Neural crest cell (in vitro differentiated cells): ENCODE measurements around the gene CDHR2. TPM values are rescaled to one million over a fixed set of nuclear protein-coding genes. Genes with fewer than 3 reads are reported as not detected.

ENCODE experiments used
- DNase-seq: peaks from one replicate; pipeline ENCODE4 v3.0.0; 2021; ENCODE audit warnings: low read depth, mixed read lengths, low spot score
- H3K27ac Mint-ChIP-seq: one replicate; pipeline ENCODE4 v1.8.0; 2021; ENCODE audit warnings: mild to moderate bottlenecking, mixed read lengths; ENCODE audit not compliant: unreplicated experiment
- H3K27me3 Mint-ChIP-seq: 2 replicates; pipeline ENCODE4 v1.8.0; 2021; ENCODE audit warnings: low read depth, mild to moderate bottlenecking, mixed read lengths
- H3K36me3 Mint-ChIP-seq: 2 replicates; pipeline ENCODE4 v1.8.0; 2021; ENCODE audit warnings: low read depth, mild to moderate bottlenecking, mixed read lengths
- H3K4me1 Mint-ChIP-seq: 2 replicates; pipeline ENCODE4 v1.8.0; 2021; ENCODE audit warnings: mixed read lengths
- H3K4me3 Mint-ChIP-seq: one replicate; pipeline ENCODE4 v1.8.0; 2021; ENCODE audit warnings: mild to moderate bottlenecking, mixed read lengths
- H3K9me3 Mint-ChIP-seq: 2 replicates; pipeline ENCODE4 v1.8.0; 2021; ENCODE audit warnings: mixed read lengths
- total RNA-seq: library from RNA; stranded (reverse); gene quantifications from 2 replicates; pipeline ENCODE4 v1.2.1, GENCODE V29; 2021
- TF ChIP-seq, protein P1 (sequence below): fragments of 200-600 bp; sonication (generic); conservative IDR thresholded peaks from 2 replicates; pipeline ENCODE4 v1.5.0; 2021; ENCODE audit warnings: antibody characterized with exemption, mild to moderate bottlenecking

Gene CDHR2
- total RNA-seq, 1 donor from 2014 or later, result not detected

DNA sequence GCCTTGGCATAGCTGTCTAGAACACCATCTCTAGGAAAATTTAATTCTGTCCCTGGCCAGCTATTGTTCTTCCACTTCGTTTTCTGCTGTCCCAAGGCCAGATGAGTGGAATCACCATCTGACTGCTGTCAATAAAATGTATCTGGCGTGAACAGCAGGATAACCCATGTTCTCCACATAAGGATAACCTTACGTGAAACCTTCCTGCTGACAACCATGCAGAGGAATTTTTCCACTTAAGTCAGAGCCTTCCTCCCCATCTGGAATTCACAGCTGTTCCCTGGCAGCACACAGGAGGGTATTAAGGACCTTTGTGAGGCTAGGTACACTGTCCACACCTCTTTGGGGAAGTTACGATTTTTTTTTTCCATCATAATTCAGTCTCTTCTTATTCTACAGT lies 40.5 kb upstream of the CDHR2 start:
- DNase-seq, result no peak
- H3K36me3 Mint-ChIP-seq, result peaks cover 29% of the 10 kb centered on the region
- no peaks in the 10 kb centered on the region for H3K27me3 Mint-ChIP-seq
- no peak overlapping the region for H3K27ac Mint-ChIP-seq
- H3K9me3 Mint-ChIP-seq, result no peaks in the 10 kb centered on the region
- TF ChIP-seq, protein P1, sequence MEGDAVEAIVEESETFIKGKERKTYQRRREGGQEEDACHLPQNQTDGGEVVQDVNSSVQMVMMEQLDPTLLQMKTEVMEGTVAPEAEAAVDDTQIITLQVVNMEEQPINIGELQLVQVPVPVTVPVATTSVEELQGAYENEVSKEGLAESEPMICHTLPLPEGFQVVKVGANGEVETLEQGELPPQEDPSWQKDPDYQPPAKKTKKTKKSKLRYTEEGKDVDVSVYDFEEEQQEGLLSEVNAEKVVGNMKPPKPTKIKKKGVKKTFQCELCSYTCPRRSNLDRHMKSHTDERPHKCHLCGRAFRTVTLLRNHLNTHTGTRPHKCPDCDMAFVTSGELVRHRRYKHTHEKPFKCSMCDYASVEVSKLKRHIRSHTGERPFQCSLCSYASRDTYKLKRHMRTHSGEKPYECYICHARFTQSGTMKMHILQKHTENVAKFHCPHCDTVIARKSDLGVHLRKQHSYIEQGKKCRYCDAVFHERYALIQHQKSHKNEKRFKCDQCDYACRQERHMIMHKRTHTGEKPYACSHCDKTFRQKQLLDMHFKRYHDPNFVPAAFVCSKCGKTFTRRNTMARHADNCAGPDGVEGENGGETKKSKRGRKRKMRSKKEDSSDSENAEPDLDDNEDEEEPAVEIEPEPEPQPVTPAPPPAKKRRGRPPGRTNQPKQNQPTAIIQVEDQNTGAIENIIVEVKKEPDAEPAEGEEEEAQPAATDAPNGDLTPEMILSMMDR, result no peak
- no peaks in the 10 kb centered on the region for H3K4me1 Mint-ChIP-seq
- no peak overlapping the region for H3K4me3 Mint-ChIP-seq

DNA sequence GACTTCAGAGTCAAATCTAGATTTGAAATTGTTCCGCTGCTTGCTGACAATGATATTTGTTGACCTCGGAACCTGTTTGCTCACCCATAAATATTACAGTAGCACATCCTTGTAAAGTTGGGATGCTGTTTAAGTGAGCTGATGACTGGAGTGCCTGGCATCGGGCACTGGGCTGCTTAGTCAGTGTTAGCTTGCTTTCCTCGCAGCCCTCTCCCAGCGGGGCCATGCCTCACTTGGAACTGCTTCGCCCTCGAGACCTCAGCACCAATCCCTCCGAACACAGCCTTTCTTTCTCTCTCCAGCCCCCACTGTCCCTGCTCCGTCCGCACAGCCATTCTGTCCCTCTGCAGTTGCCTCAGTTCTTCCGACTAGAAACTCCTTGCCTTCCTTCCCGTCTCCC lies 35.4 kb upstream of the CDHR2 start:
- H3K27me3 Mint-ChIP-seq, result no peaks in the 10 kb centered on the region
- no peaks in the 10 kb centered on the region for H3K9me3 Mint-ChIP-seq
- H3K4me3 Mint-ChIP-seq, result no peak overlapping the region
- H3K36me3 Mint-ChIP-seq, result peaks cover 10% of the 10 kb centered on the region
- no peak for DNase-seq
- H3K4me1 Mint-ChIP-seq, result no peaks in the 10 kb centered on the region
- no peak overlapping the region for H3K27ac Mint-ChIP-seq
- TF ChIP-seq, protein P1, result no peak

DNA sequence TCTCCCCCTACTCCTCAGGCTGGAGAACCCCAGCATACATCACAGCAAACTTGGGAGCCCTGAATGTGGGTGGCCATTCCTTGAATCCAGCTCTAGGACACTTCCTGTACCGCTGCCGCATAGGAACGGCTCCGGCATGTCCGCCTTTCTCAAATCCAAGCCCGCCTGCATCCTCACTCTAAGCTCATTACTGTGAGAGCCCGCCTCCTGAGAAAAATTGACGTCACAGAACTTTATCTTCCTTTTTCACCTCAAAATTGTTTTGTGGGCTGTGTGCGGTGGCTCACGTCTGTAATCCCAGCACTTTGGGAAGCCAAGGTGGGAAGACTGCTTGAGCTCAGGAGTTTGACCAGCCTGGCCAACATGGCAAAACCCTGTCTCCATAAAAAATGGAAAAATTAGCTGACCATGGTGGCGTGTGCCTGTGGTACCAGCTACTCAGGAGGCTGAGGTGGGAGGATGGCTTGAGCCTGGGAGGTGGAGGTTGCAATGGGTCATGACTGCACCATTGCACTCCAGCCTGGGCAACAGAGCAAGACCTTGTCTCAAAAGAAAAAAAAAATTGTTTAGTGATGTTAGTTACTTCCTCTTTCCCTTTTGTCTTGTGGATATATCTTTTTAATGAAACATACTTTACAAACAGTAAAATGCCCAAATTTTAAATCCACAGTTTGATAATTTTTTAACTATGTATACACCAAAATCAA lies 34.7 kb upstream of the CDHR2 start:
- TF ChIP-seq, protein P1, result no peak
- no peaks in the 10 kb centered on the region for H3K4me1 Mint-ChIP-seq
- H3K4me3 Mint-ChIP-seq, result no peak overlapping the region
- DNase-seq, result no peak
- H3K27ac Mint-ChIP-seq, result no peak overlapping the region
- H3K27me3 Mint-ChIP-seq, result no peaks in the 10 kb centered on the region
- peaks cover 8% of the 10 kb centered on the region for H3K36me3 Mint-ChIP-seq
- H3K9me3 Mint-ChIP-seq, result no peaks in the 10 kb centered on the region

DNA sequence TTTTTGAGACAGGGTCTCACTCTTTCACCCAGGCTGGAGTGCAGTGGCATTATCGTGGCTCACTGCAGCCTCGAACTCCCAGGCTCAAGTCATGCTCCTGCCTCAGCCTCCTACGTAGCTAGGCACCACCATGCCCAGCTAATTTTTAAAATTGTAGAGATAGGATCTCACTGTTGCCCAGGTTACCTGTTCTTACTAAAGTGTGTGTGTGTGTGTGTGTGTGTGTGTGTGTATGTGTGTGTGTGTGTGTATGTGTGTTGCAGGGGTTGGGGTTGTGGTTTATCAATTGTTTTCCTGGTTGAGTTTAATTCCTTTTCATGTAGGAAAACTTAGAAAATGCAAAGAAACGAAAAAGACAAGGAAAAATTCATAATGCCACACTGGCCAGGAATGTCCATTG lies 33.7 kb upstream of the CDHR2 start:
- no peaks in the 10 kb centered on the region for H3K9me3 Mint-ChIP-seq
- no peak for DNase-seq

GRCh38 chr5:176517053-176517661 lies 32.0 kb upstream of the CDHR2 start:
- no peaks in the 10 kb centered on the region for H3K36me3 Mint-ChIP-seq
- no peak overlapping the region for H3K27ac Mint-ChIP-seq
- H3K9me3 Mint-ChIP-seq, result no peaks in the 10 kb centered on the region
- TF ChIP-seq, protein P1, result no peak
- no peak overlapping the region for H3K4me3 Mint-ChIP-seq
- DNase-seq, result no peak
- no peaks in the 10 kb centered on the region for H3K4me1 Mint-ChIP-seq
- no peaks in the 10 kb centered on the region for H3K27me3 Mint-ChIP-seq

More for the DNA sequence above, 33.7 kb upstream of the CDHR2 start:
- Mint-ChIP-seq H3K4me1 (no peaks in the 10 kb centered on the region), H3K4me3 (no peak overlapping the region), H3K27me3 (no peaks in the 10 kb centered on the region), H3K36me3 (no peaks in the 10 kb centered on the region), H3K27ac (no peak overlapping the region)
- TF ChIP-seq, protein P1, result no peak
